Spinal cord (tissue), 10 donors: ENCODE results near the gene TCTN1. TPM values are rescaled to one million over a fixed set of nuclear protein-coding genes. Genes with fewer than 3 reads are reported as not detected.
A peak's percentile ranks its signal among the peaks of the same experiment; 100 is the strongest.
"Not testable (repeated sequence)": the region's sequence is repeated elsewhere in the genome, so short reads cannot be mapped to it uniquely, and the experiment has no call there.

ENCODE experiments used
- DNase-seq, 6 donors: peaks; one replicate each; pipeline versions ENCODE4 v3.0.0 to v3.0.0-alpha.2; 2013 to 2015; ENCODE audit warnings: low spot score in 6 of 6, low read depth in 4 of 6
- H3K27ac ChIP-seq: one replicate; pipeline ENCODE4 v1.5.1; 2013; ENCODE audit warnings: low read depth, low read length, control low read depth
- H3K27me3 ChIP-seq: one replicate; pipeline ENCODE4 v1.6.1; 2013; ENCODE audit warnings: low read length; ENCODE audit not compliant: control insufficient read depth, insufficient read depth
- H3K36me3 ChIP-seq: one replicate; pipeline ENCODE4 v1.6.1; 2013; ENCODE audit warnings: low read length; ENCODE audit not compliant: control insufficient read depth, insufficient read depth
- H3K4me1 ChIP-seq: one replicate; pipeline ENCODE4 v1.6.1; 2013; ENCODE audit warnings: low read length; ENCODE audit not compliant: control insufficient read depth, insufficient read depth
- H3K4me3 ChIP-seq: one replicate; pipeline ENCODE4 v1.5.1; 2013; ENCODE audit warnings: low read depth, low read length, control low read depth
- H3K9me3 ChIP-seq: one replicate; pipeline ENCODE4 v1.6.1; 2013; ENCODE audit warnings: low read length; ENCODE audit not compliant: control insufficient read depth, insufficient read depth
- WGBS: methylation state at CpG from one replicate; pipeline ENCODE4 v1.1.5; 2013; ENCODE audit warnings: missing lambda C conversion rate; ENCODE audit not compliant: insufficient coverage; 5-methylcytosine and 5-hydroxymethylcytosine counted together
- polyA plus RNA-seq, 2 donors: library from polyadenylated mRNA; unstranded; fragments of 120-200 nt; gene quantifications; one replicate each; pipeline ENCODE4 v1.2.1, GENCODE V29; 2013; ENCODE audit not compliant: insufficient read length in 2 of 2
- total RNA-seq, 2 donors: library from RNA; depleted of rRNA in 1 of 2; stranded (reverse); fragments of 120-200 nt in 1 of 2; fragments of >200 nt in 1 of 2; gene quantifications; one replicate each; pipeline versions ENCODE4 v1.2.3 to v1.2.4, GENCODE V29; 2013 to 2014
- donor health status: healthy.

Gene TCTN1
- total and polyA plus RNA-seq, 4 donors = 48.1 to 106 (median 65.0) TPM

DNA sequence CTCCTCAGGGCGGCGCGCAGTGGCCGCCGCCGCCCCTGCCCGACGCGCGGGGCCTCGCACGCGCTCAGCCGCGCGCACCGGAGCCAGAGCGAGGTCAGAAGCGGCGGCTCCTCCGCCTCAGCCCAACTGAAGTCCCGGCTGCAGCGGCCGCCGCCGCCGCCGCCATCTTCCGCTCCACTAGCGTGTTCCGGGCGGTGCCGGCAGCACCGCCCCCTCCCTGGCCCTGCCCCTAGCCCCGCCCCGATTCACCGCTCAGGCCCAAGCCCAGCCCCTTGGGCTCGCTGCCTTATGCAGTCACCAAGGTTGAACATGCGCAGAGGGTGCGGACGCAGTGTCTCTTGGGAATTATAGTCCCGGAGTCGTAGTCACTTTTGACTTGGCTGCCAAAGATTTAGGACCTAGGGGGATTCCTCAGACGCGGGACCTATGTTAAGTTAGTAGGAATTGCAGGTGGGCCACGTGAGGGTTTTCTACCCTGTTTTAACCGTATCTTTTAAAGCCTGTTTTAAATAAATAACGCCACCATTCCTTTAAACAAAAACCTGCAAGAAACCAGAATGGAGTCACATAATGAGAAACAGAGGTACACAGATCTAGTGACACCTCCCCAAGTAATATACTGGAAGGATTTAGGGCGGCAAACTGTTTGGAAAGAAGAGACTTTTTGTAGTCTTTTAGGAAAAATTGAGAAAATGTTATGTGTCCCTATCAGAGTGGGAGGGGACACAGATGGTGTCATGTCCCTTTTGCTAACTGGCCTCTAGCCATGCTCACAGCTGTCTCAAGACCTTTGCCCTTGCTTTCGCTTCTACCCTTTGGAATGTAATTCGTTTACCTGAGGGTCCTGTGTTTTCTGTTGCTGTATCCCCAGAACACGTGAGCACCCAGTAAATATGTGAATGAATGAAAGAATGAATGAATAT is 30.5 kb upstream of the TCTN1 start, which contains the start of gene PPTC7:
Gene PPTC7, minus strand, starts transcription at position 182 of the 923 bp plus-strand sequence. CDS start 287 bp downstream, outside the sequence.
- H3K4me1 ChIP-seq = peaks cover 17% of the 10 kb centered on the region
- H3K36me3 ChIP-seq = no peaks in the 10 kb centered on the region

DNA sequence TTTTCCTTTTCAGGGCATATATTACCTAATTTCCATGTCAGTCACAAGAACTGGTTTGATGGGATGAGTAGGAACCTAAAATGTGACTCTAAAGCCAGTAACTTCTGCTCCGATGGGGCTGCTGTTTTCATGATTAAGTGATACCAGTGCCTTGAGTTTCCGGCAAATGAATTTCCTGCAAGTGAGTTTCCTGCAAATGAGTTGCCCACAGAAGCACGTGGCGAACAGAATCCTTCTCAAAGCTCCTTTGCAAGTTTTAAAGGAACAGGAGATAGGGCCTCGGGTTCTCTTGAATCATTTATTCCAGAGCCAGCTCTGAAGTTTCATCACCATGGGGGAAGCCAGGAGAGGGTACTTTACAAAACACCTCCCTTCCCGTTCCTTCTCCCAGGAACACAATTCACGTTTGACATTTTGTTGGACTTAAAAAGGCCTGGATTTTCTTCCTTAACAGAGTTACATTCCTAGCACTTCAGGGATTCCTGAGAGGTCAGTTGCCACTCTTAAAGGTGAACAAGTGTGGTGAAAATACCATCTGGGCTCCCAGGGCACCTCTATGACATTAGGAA is 28.6 kb upstream of the TCTN1 start:
- DNase-seq = no peak
- no peak overlapping the region for H3K27ac ChIP-seq
- H3K27me3 ChIP-seq = no peaks in the 10 kb centered on the region
- H3K9me3 ChIP-seq = no peaks in the 10 kb centered on the region
- WGBS = 65% methylated on average over 4 of the region's 7 CpGs
- no peak overlapping the region for H3K4me3 ChIP-seq
- peaks cover 14% of the 10 kb centered on the region for H3K4me1 ChIP-seq
- no peaks in the 10 kb centered on the region for H3K36me3 ChIP-seq

More for the DNA sequence above, 30.5 kb upstream of the TCTN1 start, which contains the start of gene PPTC7:
- DNase-seq = peak; percentile 89 to 99 (median 96)
- peak within 1 kb of the TSS; percentile 62 for H3K27ac ChIP-seq
- no peaks in the 10 kb centered on the region for H3K27me3 ChIP-seq
- under 1% methylated on average over 43 of the region's 52 CpGs for WGBS
- peak within 1 kb of the TSS; percentile 74 for H3K4me3 ChIP-seq
- H3K9me3 ChIP-seq = no peaks in the 10 kb centered on the region

DNA sequence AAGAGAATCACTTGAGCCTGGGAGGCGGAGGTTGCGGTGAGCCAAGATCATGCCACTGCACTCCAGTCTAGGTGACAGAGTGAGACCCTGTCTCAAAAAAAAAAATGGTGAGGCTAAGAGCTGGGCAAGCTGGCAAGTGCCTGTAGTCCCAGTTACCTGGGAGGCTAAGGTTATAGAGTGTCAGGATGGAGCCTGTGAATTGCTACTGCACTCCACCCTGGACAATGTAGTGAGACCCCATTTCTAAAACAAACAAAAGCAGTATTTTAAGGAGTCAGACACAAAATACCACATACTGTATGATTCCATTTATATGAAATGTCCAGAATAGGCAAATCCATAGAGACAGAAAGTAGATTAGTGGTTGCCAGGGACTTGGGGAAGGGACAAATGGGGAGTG is 26.8 kb upstream of the TCTN1 start:
- not testable (repeated sequence) for DNase-seq, H3K27me3 ChIP-seq, H3K4me1 ChIP-seq, H3K4me3 ChIP-seq, H3K36me3 ChIP-seq, H3K9me3 ChIP-seq, H3K27ac ChIP-seq
- WGBS = 100% methylated on average over 2 of the region's 2 CpGs

DNA sequence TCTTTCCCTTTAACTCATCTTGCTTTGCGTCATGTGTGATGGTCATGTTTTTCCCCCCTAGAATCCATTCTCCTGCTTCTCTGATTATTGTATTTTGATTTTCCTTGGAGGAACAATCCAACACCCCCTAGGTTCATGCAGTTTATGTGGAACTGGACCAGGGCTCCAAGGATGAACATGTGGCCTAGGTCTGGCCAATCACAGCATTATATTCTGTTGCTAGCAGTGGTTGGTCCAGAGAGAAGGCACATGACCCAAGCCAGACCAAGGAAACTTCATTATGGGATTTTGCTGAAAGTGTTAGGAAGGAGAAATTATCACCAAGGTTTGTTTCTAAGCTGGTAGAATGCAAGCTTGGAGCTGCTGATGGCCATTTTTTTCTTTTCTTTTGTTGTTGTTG is 23.9 kb upstream of the TCTN1 start:
- no peak overlapping the region for H3K4me3 ChIP-seq
- no peaks in the 10 kb centered on the region for H3K36me3 ChIP-seq
- H3K27ac ChIP-seq = no peak overlapping the region
- H3K27me3 ChIP-seq = no peaks in the 10 kb centered on the region
- H3K4me1 ChIP-seq = no peaks in the 10 kb centered on the region
- no peaks in the 10 kb centered on the region for H3K9me3 ChIP-seq
- WGBS = no CpG with 5 or more reads among the region's 1 CpG
- DNase-seq = no peak

DNA sequence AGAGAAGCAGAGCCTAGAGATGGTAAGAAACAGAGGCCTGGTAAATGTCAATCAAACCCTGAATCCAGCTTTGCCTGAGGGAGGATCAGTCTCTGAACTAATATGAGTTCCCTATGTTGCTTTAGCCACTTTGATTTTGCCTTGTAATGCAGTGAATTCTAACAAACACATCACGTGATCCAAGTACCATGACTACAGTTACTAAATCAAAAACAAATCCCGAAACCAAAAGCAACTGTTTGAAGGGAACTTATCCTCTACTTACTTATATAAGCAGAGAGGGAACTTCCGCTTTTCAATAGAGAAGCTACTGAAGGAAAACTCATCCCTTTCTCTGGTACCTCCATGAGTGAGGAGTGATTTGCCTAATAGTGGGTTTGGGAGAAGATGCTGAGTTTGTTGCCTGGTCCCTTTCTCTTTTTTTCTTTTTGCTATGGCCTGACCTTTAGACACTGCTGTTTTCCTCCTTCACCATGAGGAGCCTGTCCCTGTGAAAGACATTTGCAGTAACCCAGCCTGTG is 23.1 kb upstream of the TCTN1 start:
- peak in 1 of 6 donors; percentile 15 for DNase-seq
- no peak overlapping the region for H3K27ac ChIP-seq
- no peaks in the 10 kb centered on the region for H3K4me1 ChIP-seq
- no peaks in the 10 kb centered on the region for H3K9me3 ChIP-seq
- H3K36me3 ChIP-seq = no peaks in the 10 kb centered on the region
- H3K4me3 ChIP-seq = no peak overlapping the region
- no peaks in the 10 kb centered on the region for H3K27me3 ChIP-seq
- WGBS = no CpG with 5 or more reads among the region's 3 CpGs

DNA sequence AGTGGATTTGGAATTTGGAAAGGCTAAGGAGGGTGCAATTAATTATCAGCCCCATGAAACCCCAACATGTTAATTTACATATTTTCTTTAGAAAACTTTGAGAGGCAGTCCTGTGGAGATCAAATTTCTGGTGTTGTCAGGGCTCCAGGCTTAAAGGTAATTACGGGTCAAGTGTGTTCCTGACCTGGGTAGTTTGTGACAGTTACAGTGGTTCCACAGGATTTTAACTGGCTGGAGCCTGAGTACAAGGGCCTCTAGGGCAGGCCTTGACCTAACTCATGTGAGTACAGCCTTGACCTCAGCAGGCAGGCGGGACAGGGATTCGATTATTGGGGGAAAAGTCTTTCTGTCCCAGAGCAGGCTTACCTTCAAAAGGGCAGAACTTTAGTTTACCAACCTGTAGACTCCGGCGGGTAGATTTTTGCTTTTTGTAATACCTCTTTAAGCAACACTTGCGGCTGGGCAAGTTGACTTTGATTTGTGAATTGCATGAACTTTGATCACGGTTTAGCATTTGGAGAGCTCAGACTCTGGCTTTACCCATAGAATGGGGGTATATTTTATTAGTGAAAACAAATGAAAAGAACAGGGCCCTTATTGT is 22.4 kb upstream of the TCTN1 start:
- DNase-seq = no peak
- Histone ChIP-seq H3K4me1 (no peaks in the 10 kb centered on the region), H3K27me3 (no peaks in the 10 kb centered on the region), H3K36me3 (no peaks in the 10 kb centered on the region), H3K4me3 (no peak overlapping the region), H3K9me3 (no peaks in the 10 kb centered on the region), H3K27ac (no peak overlapping the region)
- WGBS = 49% methylated on average over 5 of the region's 7 CpGs

DNA sequence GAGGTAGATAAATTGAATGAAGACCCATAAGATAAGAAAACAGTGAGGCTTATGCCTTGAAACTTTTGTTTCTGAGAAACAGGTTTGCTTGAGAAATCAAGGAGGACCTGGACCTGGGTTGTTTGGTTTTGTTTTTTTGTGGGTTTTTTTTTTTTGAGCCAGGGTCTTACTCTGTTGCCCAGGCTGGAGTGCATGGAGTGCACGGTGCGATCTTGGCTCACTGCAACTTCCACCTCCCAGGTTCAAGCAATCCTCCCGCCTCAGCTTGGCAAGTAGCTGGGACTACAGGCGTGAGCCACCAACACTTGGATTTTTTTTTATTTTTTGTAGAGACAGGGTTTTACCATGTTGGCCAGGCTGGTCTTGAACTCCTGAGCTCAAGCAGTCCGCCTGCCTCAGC is 21.9 kb upstream of the TCTN1 start:
- H3K27me3 ChIP-seq = no peaks in the 10 kb centered on the region
- 91% methylated on average over 1 of the region's 5 CpGs for WGBS
- no peak overlapping the region for H3K27ac ChIP-seq
- no peak for DNase-seq
- no peaks in the 10 kb centered on the region for H3K4me1 ChIP-seq
- H3K36me3 ChIP-seq = no peaks in the 10 kb centered on the region
- no peak overlapping the region for H3K4me3 ChIP-seq
- no peaks in the 10 kb centered on the region for H3K9me3 ChIP-seq

DNA sequence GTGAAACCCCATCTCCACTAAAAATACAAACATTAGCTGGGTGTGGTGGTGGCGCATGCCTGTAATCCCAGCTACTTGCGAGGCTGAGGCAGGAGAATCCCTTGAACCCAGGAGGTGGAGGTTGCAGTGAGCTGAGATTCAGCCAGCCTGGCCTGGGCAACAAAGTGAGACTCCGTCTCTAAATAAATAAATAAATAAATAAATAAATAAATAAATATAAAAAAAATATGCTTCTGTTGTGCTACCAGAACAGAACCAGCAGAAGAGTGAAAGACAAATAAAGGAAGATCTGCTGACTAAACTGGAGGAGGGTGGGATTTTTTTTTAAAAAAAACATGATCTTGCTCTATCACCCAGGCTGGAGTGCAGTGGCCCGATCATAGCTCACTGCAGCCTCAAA is 21.0 kb upstream of the TCTN1 start:
- H3K36me3 ChIP-seq, H3K4me1 ChIP-seq, H3K27me3 ChIP-seq, H3K9me3 ChIP-seq, DNase-seq, H3K27ac ChIP-seq, H3K4me3 ChIP-seq: not testable (repeated sequence)
- no CpG with 5 or more reads among the region's 4 CpGs for WGBS

DNA sequence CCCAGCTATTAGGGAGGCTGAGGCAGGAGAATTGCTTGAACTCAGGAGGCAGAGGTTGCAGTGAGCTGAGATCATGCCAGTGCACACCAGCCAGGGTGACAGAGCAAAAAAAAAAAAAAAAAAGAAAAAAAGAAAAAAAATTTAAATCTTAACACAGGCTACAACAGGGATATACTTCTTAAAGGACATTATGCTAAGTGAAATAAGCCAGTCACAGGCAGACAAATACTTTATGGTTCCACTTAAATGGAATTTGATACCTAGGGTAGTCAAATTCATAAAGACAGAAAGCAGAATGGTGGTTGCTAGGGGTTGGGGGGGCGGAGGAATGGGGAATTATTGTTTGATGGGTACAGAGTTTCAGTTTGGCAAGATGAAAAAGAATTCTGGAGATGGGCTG is 16.0 kb upstream of the TCTN1 start:
- Histone ChIP-seq H3K27ac (no peak overlapping the region), H3K4me3 (no peak overlapping the region), H3K4me1 (no peaks in the 10 kb centered on the region), H3K27me3 (no peaks in the 10 kb centered on the region), H3K36me3 (no peaks in the 10 kb centered on the region), H3K9me3 (no peaks in the 10 kb centered on the region)
- WGBS = no CpG with 5 or more reads among the region's 1 CpG
- no peak for DNase-seq
